KBM-7 (cell line): Measurements from ENCODE around the gene SLC4A1.

Source experiments
- DNase-seq: peaks from one replicate; pipeline ENCODE4 v3.0.0-alpha.2; 2015
- in situ Hi-C: fragments of 300-500 bp; cut with MboI; formaldehyde crosslinking; loops from 2 replicates; pipeline ENCODE4 v1.14.3; 2020; ENCODE audit warnings: low sequenced_read_pairs, low pct_unique_long_range_greater_than_20kb, mixed read lengths

SLC4A1 gene

GRCh38 chr17:44267818-44268490 is at the start of gene SLC4A1:
Gene SLC4A1, minus strand, starts transcription at chr17:44268135. Its CDS starts 5,269 bp downstream, at chr17:44262866.
- DNase-seq: no peak
- in situ Hi-C loops: no loop called here

GRCh38 chr17:44317545-44317944 is 49.6 kb upstream of the SLC4A1 start:
- no peak for DNase-seq
- in situ Hi-C loops: no loop called here

GRCh38 chr17:44315760-44316731 is 48.1 kb upstream of the SLC4A1 start:
- in situ Hi-C loops: no loop called here
- DNase-seq: no peak

GRCh38 chr17:44314869-44315661 is 47.1 kb upstream of the SLC4A1 start:
- in situ Hi-C loops: no loop called here
- DNase-seq: no peak

GRCh38 chr17:44314524-44314868 is 46.6 kb upstream of the SLC4A1 start:
- no peak for DNase-seq

GRCh38 chr17:44314031-44314430 is 46.1 kb upstream of the SLC4A1 start:
- DNase-seq: no peak
- in situ Hi-C loops: no loop called here

More at GRCh38 chr17:44314524-44314868, 46.6 kb upstream of the SLC4A1 start:
- in situ Hi-C loops: no loop called here

GRCh38 chr17:44312396-44313104 is 44.6 kb upstream of the SLC4A1 start:
- no peak for DNase-seq

GRCh38 chr17:44311562-44312181 is 43.7 kb upstream of the SLC4A1 start:
- in situ Hi-C loops: no loop called here
- DNase-seq: no peak

More at GRCh38 chr17:44312396-44313104, 44.6 kb upstream of the SLC4A1 start:
- in situ Hi-C loops: no loop called here

GRCh38 chr17:44310609-44311376 is 42.9 kb upstream of the SLC4A1 start:
- in situ Hi-C loops: no loop called here
- no peak for DNase-seq

- DNase-seq: peak; percentile 65
- in situ Hi-C loops: no loop called here
Observed at GRCh38 chr17:44310188-44310587, 42.3 kb upstream of the SLC4A1 start.

- in situ Hi-C loops: no loop called here
Observed at GRCh38 chr17:44309472-44309871, 41.5 kb upstream of the SLC4A1 start.

GRCh38 chr17:44308865-44309264 is 40.9 kb upstream of the SLC4A1 start:
- no peak for DNase-seq
- in situ Hi-C loops: no loop called here

More at GRCh38 chr17:44309472-44309871, 41.5 kb upstream of the SLC4A1 start:
- DNase-seq: no peak

- in situ Hi-C loops: no loop called here
- DNase-seq: peak; percentile 58
Observed at GRCh38 chr17:44308320-44308818, 40.4 kb upstream of the SLC4A1 start, which contains the start of gene RUNDC3A. Gene RUNDC3A, plus strand, starts transcription at chr17:44308601. Its CDS starts 232 bp downstream, at chr17:44308833.

- in situ Hi-C loops: no loop called here
Observed at GRCh38 chr17:44307387-44308186, 39.7 kb upstream of the SLC4A1 start.

GRCh38 chr17:44304651-44305050 is 36.7 kb upstream of the SLC4A1 start:
- in situ Hi-C loops: no loop called here
- no peak for DNase-seq

More at GRCh38 chr17:44307387-44308186, 39.7 kb upstream of the SLC4A1 start:
- DNase-seq: no peak

GRCh38 chr17:44297975-44298374 is 30.0 kb upstream of the SLC4A1 start:
- DNase-seq: no peak
- in situ Hi-C loops: no loop called here
